Measurements from ENCODE around the gene PLCB1.

DNA sequence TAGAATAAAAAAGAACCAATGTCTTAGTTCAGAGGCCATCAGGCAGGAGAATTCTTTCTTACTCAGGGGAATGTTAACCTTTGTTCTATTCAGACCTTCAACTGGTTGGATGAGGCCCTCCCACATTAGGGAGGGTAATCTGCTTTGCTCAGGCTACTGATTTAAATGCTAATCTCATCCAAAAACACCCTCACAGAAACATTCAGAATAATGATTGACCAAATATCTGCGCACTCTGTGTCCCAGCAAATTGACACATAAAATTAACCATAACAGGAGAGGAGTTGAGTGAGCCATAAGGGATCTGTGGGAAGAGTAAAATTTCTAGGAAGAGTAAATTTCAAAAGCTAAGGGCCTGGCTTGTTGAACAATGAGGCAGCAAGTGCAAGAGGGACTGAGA, 702.8 kb downstream of the PLCB1 start:
- TF ChIP-seq, protein P1, sequence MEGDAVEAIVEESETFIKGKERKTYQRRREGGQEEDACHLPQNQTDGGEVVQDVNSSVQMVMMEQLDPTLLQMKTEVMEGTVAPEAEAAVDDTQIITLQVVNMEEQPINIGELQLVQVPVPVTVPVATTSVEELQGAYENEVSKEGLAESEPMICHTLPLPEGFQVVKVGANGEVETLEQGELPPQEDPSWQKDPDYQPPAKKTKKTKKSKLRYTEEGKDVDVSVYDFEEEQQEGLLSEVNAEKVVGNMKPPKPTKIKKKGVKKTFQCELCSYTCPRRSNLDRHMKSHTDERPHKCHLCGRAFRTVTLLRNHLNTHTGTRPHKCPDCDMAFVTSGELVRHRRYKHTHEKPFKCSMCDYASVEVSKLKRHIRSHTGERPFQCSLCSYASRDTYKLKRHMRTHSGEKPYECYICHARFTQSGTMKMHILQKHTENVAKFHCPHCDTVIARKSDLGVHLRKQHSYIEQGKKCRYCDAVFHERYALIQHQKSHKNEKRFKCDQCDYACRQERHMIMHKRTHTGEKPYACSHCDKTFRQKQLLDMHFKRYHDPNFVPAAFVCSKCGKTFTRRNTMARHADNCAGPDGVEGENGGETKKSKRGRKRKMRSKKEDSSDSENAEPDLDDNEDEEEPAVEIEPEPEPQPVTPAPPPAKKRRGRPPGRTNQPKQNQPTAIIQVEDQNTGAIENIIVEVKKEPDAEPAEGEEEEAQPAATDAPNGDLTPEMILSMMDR (IDR thresholded peaks at IDR 0.05; ENCODE audit: poor library complexity) = no peak
- no peak for TF ChIP-seq EZH2 (IDR thresholded peaks at IDR 0.05; ENCODE audit: borderline replicate concordance)
- TF ChIP-seq EZH2phosphoT487 (IDR thresholded peaks at IDR 0.05; ENCODE audit: low read depth, severe bottlenecking, unreplicated experiment) = no peak

Data from hepatocyte (in vitro differentiated cells).